K562 (cell line): ENCODE data around the gene B4GALT7. TPM values are rescaled to one million over a fixed set of nuclear protein-coding genes. Genes with fewer than 3 reads are reported as not detected.
A peak's percentile ranks its signal among the peaks of the same experiment; 100 is the strongest.

Experiments
- ATAC-seq: fragments of 200-7000 bp; cut with Tn5 transposase; 3 replicates; pipeline ENCODE4 v1.9.1; 2020; ENCODE audit warnings: moderate library complexity
- BruUV-seq: library from RNA; stranded (reverse); fragments of 400-500 nt; replicated peaks from 2 replicates; lab custom pipeline; 2021; lab: Mats Ljungman, UMichigan
- CTCF ChIA-PET: fragments of 300-600 bp; formaldehyde crosslinking; extraction: SDS; loops from one replicate; lab custom pipeline; 2021; ENCODE audit warnings: low intra/inter-chr PET ratio; lab: Yijun Ruan, JAX
- POLR2A ChIA-PET: fragments of 300-600, 350-650 bp; sonication (Branson Sonifier 250); formaldehyde crosslinking; extraction: SDS; loops from one replicate; lab custom pipeline; 2021; ENCODE audit warnings: antibody characterized with exemption, inconsistent platforms; lab: Yijun Ruan, JAX
- DNase-seq, 4 experiments: peaks; one replicate each; pipeline versions ENCODE4 v3.0.0 to v3.0.0-alpha.2; 2011 to 2018; ENCODE audit warnings: low spot score in 3 of 4, mixed read lengths in 3 of 4; ENCODE audit errors: extremely low read depth in 1 of 4
- FAIRE-seq: peaks from 2 replicates; lab custom pipeline; 2011; peaks lifted over from hg19 to GRCh38; lab: Jason Lieb, UNC
- H2AFZ ChIP-seq: 2 replicates; pipeline ENCODE4 v1.6.0; 2011; ENCODE audit warnings: low read depth, low read length, control low read depth, inconsistent platforms
- H3K27ac ChIP-seq: fragments of 200-600 bp; 3 replicates; pipeline ENCODE4 v1.8.0; 2011; ENCODE audit warnings: low read depth, mild to moderate bottlenecking, control low read depth, inconsistent platforms, low read length, moderate library complexity, mixed read lengths; ENCODE audit errors: extremely low read depth
- H3K27me3 ChIP-seq, 2 experiments: fragments of 300-600 bp in 1 of 2; 2 replicates in 1 of 2; 3 replicates in 1 of 2; pipeline versions ENCODE4 v1.6.0 to v1.8.0; 2011; ENCODE audit warnings: inconsistent platforms in 2 of 2, low read length in 2 of 2, mild to moderate bottlenecking in 1 of 2, mixed read lengths in 1 of 2, moderate library complexity in 1 of 2; ENCODE audit not compliant: control insufficient read depth in 2 of 2, insufficient read depth in 2 of 2
- H3K36me3 ChIP-seq: fragments of 300-600 bp; 3 replicates; pipeline ENCODE4 v1.8.0; 2011; ENCODE audit warnings: mild to moderate bottlenecking, low read length, inconsistent platforms; ENCODE audit not compliant: control insufficient read depth, insufficient read depth
- H3K4me1 ChIP-seq, 2 experiments: fragments of 200-600 bp in 1 of 2; replicated peaks in 1 of 2; 2 replicates in 1 of 2; 3 replicates in 1 of 2; pipeline versions ENCODE4 v1.5.1 to v1.8.0; 2011; ENCODE audit warnings: inconsistent platforms in 2 of 2, low read length in 2 of 2, mild to moderate bottlenecking in 1 of 2, mixed read lengths in 1 of 2, moderate library complexity in 1 of 2; ENCODE audit not compliant: control insufficient read depth in 2 of 2, insufficient read depth in 2 of 2
- H3K4me2 ChIP-seq: 2 replicates; pipeline ENCODE4 v1.6.1; 2011; ENCODE audit warnings: low read length, control low read depth, inconsistent platforms, mixed read lengths; ENCODE audit not compliant: insufficient read depth
- H3K4me3 ChIP-seq: fragments of 200-600 bp; sonication (generic), shearing (Covaris generic); 2 replicates; pipeline ENCODE4 v1.5.1; 2016; ENCODE audit warnings: control low read depth, inconsistent platforms
- H3K79me2 ChIP-seq: fragments of 200-600 bp; 3 replicates; pipeline ENCODE4 v1.8.0; 2011; ENCODE audit warnings: low read length, inconsistent platforms; ENCODE audit not compliant: control insufficient read depth, insufficient read depth
- H3K9ac ChIP-seq, 2 experiments: 2 replicates each; pipeline versions ENCODE4 v1.6.0 to v1.6.1; 2011; ENCODE audit warnings: low read depth in 2 of 2, low read length in 2 of 2, control low read depth in 1 of 2, inconsistent platforms in 1 of 2, mild to moderate bottlenecking in 1 of 2, mixed read lengths in 1 of 2; ENCODE audit not compliant: insufficient read depth in 1 of 2
- H3K9me1 ChIP-seq: one replicate; pipeline ENCODE4 v1.6.0; 2011; ENCODE audit warnings: inconsistent platforms, mild to moderate bottlenecking, low read length, moderate library complexity; ENCODE audit not compliant: control insufficient read depth, insufficient read depth
- H3K9me3 ChIP-seq: replicated peaks from 2 replicates; pipeline ENCODE4 v1.5.1; 2011; ENCODE audit warnings: low read depth, low read length, inconsistent platforms; ENCODE audit not compliant: control insufficient read depth, insufficient read depth
- H4K20me1 ChIP-seq: replicated peaks from 2 replicates; pipeline ENCODE4 v1.6.1; 2011; ENCODE audit warnings: low read length, inconsistent platforms, mixed read lengths; ENCODE audit not compliant: control insufficient read depth, insufficient read depth
- GABPA ChIP-seq: fragments of 200-800 bp; sonication (Bioruptor generic); conservative IDR thresholded peaks from 2 replicates; pipeline ENCODE4 v1.6.1; 2016; ENCODE audit warnings: low read depth, missing genetic modification characterization, missing compliant biosample characterization
- POLR2G ChIP-seq: fragments of 200-400 bp; formaldehyde crosslinking; IDR thresholded peaks from 2 replicates; pipeline ENCODE4 v1.6.1; 2017; ENCODE audit warnings: low read depth, mild to moderate bottlenecking, antibody characterized with exemption, low read length, moderate library complexity
- WGBS: fragments of 100-300 bp; shearing (Covaris generic); methylation state at CpG from one replicate; pipeline ENCODE4 v1.1.6; 2016; ENCODE audit warnings: low coverage, mixed read lengths; ENCODE audit not compliant: insufficient coverage; ENCODE audit errors: missing lambda C conversion rate; 5-methylcytosine and 5-hydroxymethylcytosine counted together
- in situ Hi-C: fragments of 300-500 bp; cut with MboI; formaldehyde crosslinking; loops from 4 replicates; pipeline ENCODE4 v1.15.0; 2018; ENCODE audit warnings: inconsistent platforms, mixed read lengths
- intact Hi-C: fragments of 100-400 bp; cut with micrococcal nuclease; formaldehyde crosslinking; loops from 2 replicates; pipeline ENCODE4 v1.14.2; 2022
- polyA plus RNA-seq, 8 experiments: library from polyadenylated mRNA; depleted of rRNA in 4 of 8; stranded (reverse) in 5 of 8; unstranded in 3 of 8; fragments of >200 nt; fragmentation: Nextera tagmentation in 2 of 8; fragmentation: Illumina TruSeq in 1 of 8; extraction: Ambion mirVana in 2 of 8; extraction: Trizol in 1 of 8; gene quantifications; 2 replicates each; pipeline versions ENCODE4 v1.2.1 to v1.2.3, GENCODE V29; 2011 to 2014; ENCODE audit warnings: inconsistent platforms in 1 of 8, missing spikeins in 1 of 8
- total RNA-seq, 7 experiments: library from RNA; depleted of rRNA in 6 of 7; stranded (reverse); fragments of >200 nt in 6 of 7; fragmentation: Illumina TruSeq in 2 of 7; extraction: Trizol in 2 of 7; gene quantifications; 2 replicates each; pipeline versions ENCODE4 v1.2.1 to v1.2.3, GENCODE V29; 2011 to 2021; ENCODE audit warnings: low replicate concordance in 1 of 7

Gene B4GALT7
- total and polyA plus RNA-seq, 9 of the 15 experiments (the other 6 are each of a cell fraction or from before 2014, with no cell fraction given): 0.34 to 17.7 (median 9.1) TPM

DNA sequence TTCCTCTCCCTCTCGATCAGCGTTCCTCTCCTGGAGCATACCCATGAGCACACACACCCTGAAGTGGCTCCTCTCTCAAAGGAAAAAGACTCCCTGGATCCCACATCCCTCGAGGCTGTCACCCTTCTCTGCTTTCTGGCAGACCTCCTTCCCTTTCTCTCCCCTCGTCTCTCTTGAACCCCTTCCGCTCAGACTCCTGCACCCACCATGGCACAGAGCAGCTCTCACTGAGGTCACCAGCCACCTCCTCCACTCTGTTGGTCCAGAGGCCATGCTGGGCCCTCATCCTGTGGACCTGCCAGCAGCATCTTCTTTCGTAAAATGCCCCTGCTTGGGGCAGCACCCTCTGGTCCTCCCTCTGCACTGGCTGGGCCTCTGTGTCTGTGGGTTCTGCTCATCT lies 5.7 kb downstream of the B4GALT7 start:
- Histone ChIP-seq H3K4me2 (no peak overlapping the region), H3K9me1 (no peaks in the 10 kb centered on the region), H3K4me3 (no peak overlapping the region), H3K79me2 (peaks cover 8% of the 10 kb centered on the region; the same call in 2 of the 3 replicates), H4K20me1 (0 out of 2 replicates have a peak, but pooled peaks cover 10% of the 10 kb centered on the region), H3K36me3 (peaks cover 9% of the 10 kb centered on the region; the same call in 1 of the 3 replicates), H3K27ac (no peak overlapping the region), H3K9me3 (no peaks in the 10 kb centered on the region), H3K27me3 (no peaks in the 10 kb centered on the region), H3K9ac (no peak overlapping the region), H2AFZ (no peak overlapping the region), H3K4me1 (peaks cover 7 to 49% of the 10 kb centered on the region in 2 experiments; a peak in 4 of 5 replicates)
- CTCF ChIA-PET: no interaction called here
- DNase-seq (no peak), ATAC-seq (no peak), FAIRE-seq (no peak)
- no TSS peak for BruUV-seq
- POLR2A ChIA-PET: interaction anchor here (1.1 to 1.6 kb wide), 2 partner anchors 8 to 13 kb away, joined by 3 to 6 read pairs; partner anchors contain the start of gene TMED9
- WGBS: 61% methylated on average over 4 of the region's 6 CpGs
- in situ Hi-C loops: loop anchor here (25.0 kb wide), 1 partner anchor 457 kb away; no protein-coding TSS in a partner anchor
- TF ChIP-seq GABPA: no peak
- 0 out of 2 replicates have a peak, but pooled peaks have one; percentile 13 for TF ChIP-seq POLR2G
- intact Hi-C loops: no loop called here
